Thymus (tissue), 11 donors: ENCODE measurements around the gene PSMD7. TPM values are rescaled to one million over a fixed set of nuclear protein-coding genes. Genes with fewer than 3 reads are reported as not detected.

Experiments used
- DNase-seq, 9 donors: peaks; one replicate each; pipeline ENCODE4 v3.0.0-alpha.2; 2013; ENCODE audit warnings: low spot score in 9 of 9, low read depth in 6 of 9, missing footprints in 1 of 9
- H3K27ac ChIP-seq, 2 donors: one replicate each; pipeline ENCODE4 v1.5.1; 2013; ENCODE audit warnings: control low read depth in 1 of 2, low read depth in 1 of 2, low read length in 1 of 2, mild to moderate bottlenecking in 1 of 2, moderate library complexity in 1 of 2
- H3K27me3 ChIP-seq, 2 donors: one replicate each; pipeline ENCODE4 v1.5.1; 2013; ENCODE audit warnings: low read length in 1 of 2; ENCODE audit not compliant: control insufficient read depth in 2 of 2, insufficient read depth in 1 of 2
- H3K36me3 ChIP-seq, 2 donors: one replicate each; pipeline ENCODE4 v1.5.1; 2013; ENCODE audit warnings: low read length in 1 of 2, mild to moderate bottlenecking in 1 of 2, moderate library complexity in 1 of 2; ENCODE audit not compliant: control insufficient read depth in 2 of 2, insufficient read depth in 2 of 2
- H3K4me1 ChIP-seq, 2 donors: one replicate each; pipeline ENCODE4 v1.5.1; 2013; ENCODE audit warnings: low read length in 2 of 2; ENCODE audit not compliant: control insufficient read depth in 2 of 2, insufficient read depth in 2 of 2
- H3K4me3 ChIP-seq, 2 donors: one replicate each; pipeline ENCODE4 v1.5.1; 2013; ENCODE audit warnings: low read length in 2 of 2, control low read depth in 1 of 2, mild to moderate bottlenecking in 1 of 2
- H3K9me3 ChIP-seq, 2 donors: one replicate each; pipeline ENCODE4 v1.5.1; 2013; ENCODE audit warnings: low read length in 1 of 2, mild to moderate bottlenecking in 1 of 2; ENCODE audit not compliant: control insufficient read depth in 2 of 2, insufficient read depth in 1 of 2
- WGBS: extraction: QIAGEN DNeasy Blood & Tissue Kit; methylation state at CpG from one replicate; pipeline ENCODE4 v1.1.7; 2013; 5-methylcytosine and 5-hydroxymethylcytosine counted together
- polyA plus RNA-seq: library from polyadenylated mRNA; stranded (reverse); fragments of 200-250 nt; gene quantifications from one replicate; pipeline ENCODE4 v1.2.3, GENCODE V29; 2013
- total RNA-seq: library from RNA; stranded (reverse); fragments of 120-200 nt; gene quantifications from one replicate; pipeline ENCODE4 v1.2.4, GENCODE V29; 2013
- donor health status: healthy.

The PSMD7 gene
- total and polyA plus RNA-seq, 2 donors, result 64.5 to 91.4 TPM

DNA sequence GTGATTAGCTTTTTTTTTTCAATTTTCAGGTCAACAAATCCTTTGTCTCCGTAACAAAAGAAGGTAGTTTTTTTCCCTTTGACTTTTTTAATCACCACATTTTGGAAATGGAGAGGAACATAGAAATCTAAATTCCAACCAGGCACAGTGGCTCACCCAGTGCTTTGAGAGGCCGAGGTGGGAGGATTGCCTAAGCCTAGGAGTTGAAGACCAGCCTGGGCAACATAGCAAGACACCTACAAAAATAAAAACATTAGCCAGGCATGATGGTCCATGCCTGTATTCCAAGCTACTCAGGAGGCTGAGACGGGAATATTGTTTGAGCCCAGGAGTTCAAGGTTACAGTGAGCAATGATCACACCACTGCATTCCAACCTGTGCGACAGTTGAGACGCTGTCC is 5.7 kb downstream of the PSMD7 start:
- H3K36me3 ChIP-seq, result peaks cover 62 to 88% of the 10 kb centered on the region in 2 donors
- H3K4me1 ChIP-seq, result peaks cover 9 to 11% of the 10 kb centered on the region in 2 donors
- no peaks in the 10 kb centered on the region for H3K27me3 ChIP-seq
- H3K4me3 ChIP-seq, result no peak overlapping the region
- H3K9me3 ChIP-seq, result no peaks in the 10 kb centered on the region
- WGBS, result 99% methylated on average over 5 of the region's 5 CpGs
- DNase-seq, result no peak
- no peak overlapping the region for H3K27ac ChIP-seq

DNA sequence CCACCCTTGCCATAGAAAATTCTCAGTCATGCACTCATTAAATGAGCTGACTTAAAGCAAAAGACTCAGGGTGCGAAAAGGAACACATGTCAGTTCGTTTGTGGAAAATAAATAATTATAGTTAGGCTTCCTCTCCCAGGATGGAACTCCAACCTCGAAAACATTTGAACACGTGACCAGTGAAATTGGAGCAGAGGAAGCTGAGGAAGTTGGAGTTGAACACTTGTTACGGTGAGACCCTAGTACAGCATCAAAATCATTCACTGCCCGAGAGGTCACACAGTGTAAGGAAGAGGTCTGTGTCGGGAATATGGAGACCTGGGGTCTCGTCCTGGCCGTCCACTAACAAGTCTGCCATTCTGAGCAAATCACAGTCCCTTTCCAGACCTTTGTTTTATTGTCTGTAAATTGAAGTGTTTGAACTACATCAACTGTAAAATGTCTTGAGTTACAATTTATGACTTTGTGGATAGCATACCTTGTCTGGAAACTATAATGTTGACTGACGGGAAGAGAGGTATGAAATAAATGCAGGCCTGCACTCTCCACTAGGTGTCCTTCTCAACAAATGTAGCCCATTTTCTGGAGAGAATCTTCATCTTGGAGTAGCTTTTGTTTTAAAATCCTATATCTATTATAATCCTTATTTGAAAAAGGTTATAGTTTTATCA is 7.7 kb downstream of the PSMD7 start:
- no peaks in the 10 kb centered on the region for H3K4me1 ChIP-seq
- H3K4me3 ChIP-seq, result no peak overlapping the region
- DNase-seq, result no peak
- whole genome bisulfite sequencing, result 96% methylated on average over 10 of the region's 10 CpGs
- H3K9me3 ChIP-seq, result no peaks in the 10 kb centered on the region
- H3K36me3 ChIP-seq, result peaks cover 71 to 86% of the 10 kb centered on the region in 2 donors
- no peaks in the 10 kb centered on the region for H3K27me3 ChIP-seq
- H3K27ac ChIP-seq, result no peak overlapping the region

DNA sequence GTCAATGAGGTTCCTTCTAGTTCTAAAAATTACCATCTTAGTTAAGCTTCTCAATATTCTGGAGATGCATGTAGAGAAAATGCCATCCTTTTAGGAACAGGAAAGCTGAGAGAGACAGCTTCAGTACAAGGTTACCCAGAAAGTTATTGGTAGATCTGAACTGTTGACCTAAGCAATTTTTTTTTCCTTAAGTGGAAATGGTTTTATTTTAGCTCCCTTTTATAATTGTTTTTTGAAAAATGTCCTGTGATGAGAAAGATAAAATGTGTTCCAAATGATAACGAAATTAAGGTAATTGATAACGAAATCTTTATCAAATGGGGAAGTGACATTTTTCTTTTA is 8.2 kb downstream of the PSMD7 start:
- WGBS, result 97% methylated on average over 2 of the region's 2 CpGs
- Histone ChIP-seq H3K27ac (no peak overlapping the region), H3K4me3 (no peak overlapping the region), H3K4me1 (no peaks in the 10 kb centered on the region), H3K36me3 (peaks cover 71 to 81% of the 10 kb centered on the region in 2 donors), H3K9me3 (no peaks in the 10 kb centered on the region), H3K27me3 (no peaks in the 10 kb centered on the region)
- no peak for DNase-seq

DNA sequence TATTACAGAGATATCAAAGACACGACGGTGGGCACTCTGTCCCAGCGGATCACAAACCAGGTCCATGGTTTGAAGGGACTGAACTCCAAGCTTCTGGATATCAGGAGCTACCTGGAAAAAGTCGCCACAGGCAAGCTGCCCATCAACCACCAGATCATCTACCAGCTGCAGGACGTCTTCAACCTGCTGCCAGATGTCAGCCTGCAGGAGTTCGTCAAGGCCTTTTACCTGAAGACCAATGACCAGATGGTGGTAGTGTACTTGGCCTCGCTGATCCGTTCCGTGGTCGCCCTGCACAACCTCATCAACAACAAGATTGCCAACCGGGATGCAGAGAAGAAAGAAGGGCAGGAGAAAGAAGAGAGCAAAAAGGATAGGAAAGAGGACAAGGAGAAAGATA is 8.7 kb downstream of the PSMD7 start:
- H3K4me1 ChIP-seq, result no peaks in the 10 kb centered on the region
- no peaks in the 10 kb centered on the region for H3K9me3 ChIP-seq
- H3K4me3 ChIP-seq, result no peak overlapping the region
- 97% methylated on average over 11 of the region's 11 CpGs for WGBS
- H3K36me3 ChIP-seq, result peaks cover 66 to 76% of the 10 kb centered on the region in 2 donors
- no peak overlapping the region for H3K27ac ChIP-seq
- H3K27me3 ChIP-seq, result no peaks in the 10 kb centered on the region
- no peak for DNase-seq

DNA sequence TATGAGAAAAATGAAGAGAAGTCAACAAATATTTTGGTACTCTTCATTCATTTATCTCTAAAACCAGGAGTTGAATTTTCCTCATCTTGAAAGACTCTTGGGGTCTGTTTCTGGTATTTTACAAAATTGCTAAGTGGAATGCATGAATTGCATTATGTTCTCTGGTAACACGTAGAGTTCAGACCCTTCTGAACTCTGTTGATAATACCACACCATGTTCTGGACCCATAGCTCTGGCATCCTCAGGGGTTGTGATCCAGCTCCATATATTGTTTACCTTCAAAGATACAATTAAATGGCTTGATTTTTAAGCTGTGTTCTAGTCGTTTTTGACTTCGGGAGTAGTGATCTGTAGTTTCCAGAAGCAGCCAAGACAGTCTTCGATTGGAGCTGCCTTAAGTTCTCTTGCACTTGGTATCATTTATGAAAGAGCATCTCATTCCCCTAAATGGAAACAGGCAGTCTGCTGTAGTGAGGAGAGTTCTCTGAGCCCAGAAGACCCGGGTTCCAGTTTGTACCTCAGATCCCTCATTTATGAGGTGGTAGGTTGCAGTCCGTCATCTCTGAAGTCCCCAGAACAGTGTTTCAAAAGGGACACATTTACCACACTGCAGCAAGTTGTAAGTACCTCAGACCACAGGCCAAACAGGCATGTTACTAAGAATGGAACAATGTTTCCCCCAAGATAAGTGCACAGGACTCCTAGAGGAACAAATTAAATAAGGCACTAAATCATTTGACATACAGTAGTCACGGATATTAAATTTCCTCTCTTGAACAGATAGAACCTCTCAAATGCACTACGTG is 9.6 kb downstream of the PSMD7 start:
- Histone ChIP-seq H3K4me3 (no peak overlapping the region), H3K4me1 (no peaks in the 10 kb centered on the region), H3K27me3 (no peaks in the 10 kb centered on the region), H3K36me3 (peaks cover 60 to 67% of the 10 kb centered on the region in 2 donors), H3K9me3 (no peaks in the 10 kb centered on the region), H3K27ac (no peak overlapping the region)
- no peak for DNase-seq
- WGBS, result 77% methylated on average over 8 of the region's 8 CpGs

DNA sequence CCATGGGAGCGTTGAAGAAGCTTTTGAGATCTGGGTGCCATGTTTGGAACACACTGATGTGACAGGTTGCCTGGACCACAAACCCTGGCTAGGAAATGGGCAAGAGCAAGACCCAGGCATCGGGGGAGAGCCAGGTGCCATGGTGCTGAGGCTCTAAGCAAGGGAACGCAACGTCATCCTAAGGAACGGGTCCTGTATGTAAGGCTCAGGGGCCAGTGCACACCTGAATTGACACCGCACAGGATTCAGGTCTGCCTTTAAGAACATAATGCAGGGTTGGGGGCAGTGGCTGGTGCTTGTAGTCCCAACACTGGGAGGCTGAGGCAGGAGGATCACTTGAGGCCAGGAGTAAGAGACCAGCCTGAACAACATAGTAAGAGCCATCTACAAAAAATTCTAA is 10.8 kb downstream of the PSMD7 start:
- no peak overlapping the region for H3K4me3 ChIP-seq
- no peak for DNase-seq
- H3K36me3 ChIP-seq, result peaks cover 50 to 55% of the 10 kb centered on the region in 2 donors
- no peaks in the 10 kb centered on the region for H3K4me1 ChIP-seq
- H3K27ac ChIP-seq, result no peak overlapping the region
- no peaks in the 10 kb centered on the region for H3K9me3 ChIP-seq
- WGBS, result 98% methylated on average over 6 of the region's 6 CpGs
- no peaks in the 10 kb centered on the region for H3K27me3 ChIP-seq

DNA sequence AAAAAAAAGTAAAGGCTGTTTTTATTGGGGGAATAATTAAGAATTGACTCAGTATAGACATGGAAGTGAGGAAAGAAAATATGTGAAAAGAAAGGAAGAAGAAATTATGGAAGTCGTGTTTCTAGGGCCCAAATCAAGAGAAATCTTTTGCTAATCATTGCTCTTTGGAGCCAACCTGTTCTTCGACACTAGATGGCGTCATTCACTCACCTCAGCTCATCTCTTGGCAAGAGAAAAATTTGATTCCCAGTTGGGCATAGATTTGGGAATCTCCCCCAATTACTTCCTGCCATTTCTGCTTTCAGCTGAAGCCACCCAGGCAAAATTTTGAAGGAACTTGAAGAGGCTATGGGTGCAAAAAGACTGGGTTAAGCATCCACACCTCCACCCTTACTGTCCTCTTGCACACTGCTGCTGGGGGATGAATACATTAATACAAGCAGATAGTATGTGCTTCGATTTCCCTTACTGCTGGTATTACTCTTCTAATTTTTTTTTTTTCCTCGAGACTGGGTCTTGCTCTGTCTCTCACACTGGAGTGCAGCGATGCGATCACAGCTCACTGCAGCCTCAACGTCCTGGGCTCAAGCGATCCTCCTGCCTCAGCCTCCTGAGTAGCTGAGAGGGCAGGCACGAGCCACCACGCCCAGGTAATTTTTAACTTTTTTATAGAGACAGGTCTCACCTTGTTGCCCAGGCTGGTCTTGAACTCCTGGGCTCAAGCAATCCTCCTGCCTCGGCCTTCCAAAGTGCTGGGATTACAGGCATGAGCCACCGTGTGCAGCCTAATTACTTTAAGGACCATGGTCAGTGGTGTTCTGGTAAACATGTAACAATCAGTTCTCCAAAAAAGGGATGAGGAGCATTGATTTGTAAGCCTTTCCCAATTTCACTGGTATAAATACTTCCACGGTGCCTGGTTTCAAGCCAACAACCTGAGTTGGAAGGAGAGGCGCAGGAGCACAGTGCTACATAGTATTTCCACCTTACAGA is 13.5 kb downstream of the PSMD7 start:
- no peaks in the 10 kb centered on the region for H3K4me1 ChIP-seq
- DNase-seq, result peak in 5 of 9 donors; percentile 13 to 55 (median 47)
- no peaks in the 10 kb centered on the region for H3K9me3 ChIP-seq
- peaks cover 27 to 30% of the 10 kb centered on the region in 2 donors for H3K36me3 ChIP-seq
- no peak overlapping the region for H3K4me3 ChIP-seq
- H3K27me3 ChIP-seq, result no peaks in the 10 kb centered on the region
- H3K27ac ChIP-seq, result no peak overlapping the region
- 85% methylated on average over 15 of the region's 15 CpGs for WGBS

DNA sequence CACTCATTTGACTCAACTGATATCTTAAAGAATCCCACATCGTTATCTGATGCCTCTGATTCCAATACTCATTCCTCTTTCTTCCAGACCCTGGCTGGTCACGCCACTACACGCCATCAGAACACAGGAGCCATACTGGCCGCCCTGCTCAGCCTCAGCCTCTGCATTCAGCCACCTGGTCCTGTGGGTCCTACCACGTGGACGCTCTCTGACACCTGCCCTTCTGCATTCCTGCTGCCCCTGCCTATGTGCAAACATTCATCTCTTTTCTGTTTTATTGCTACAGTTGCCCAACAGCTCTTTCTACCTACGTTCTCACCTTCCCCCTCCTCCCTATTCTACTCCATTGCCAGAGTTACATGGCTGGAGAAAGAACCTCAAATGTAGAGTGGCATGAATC is 18.4 kb downstream of the PSMD7 start:
- H3K9me3 ChIP-seq, result no peaks in the 10 kb centered on the region

More for the DNA sequence above, 18.4 kb downstream of the PSMD7 start:
- H3K27ac ChIP-seq, result no peak overlapping the region
- H3K4me3 ChIP-seq, result no peak overlapping the region
- peaks cover 0 to 4% of the 10 kb centered on the region in 2 donors for H3K36me3 ChIP-seq
- H3K4me1 ChIP-seq, result no peaks in the 10 kb centered on the region
- no peak for DNase-seq
- no peaks in the 10 kb centered on the region for H3K27me3 ChIP-seq
- WGBS, result 98% methylated on average over 7 of the region's 7 CpGs
